ENCODE data around the gene ITPR1. TPM values are rescaled to one million over a fixed set of nuclear protein-coding genes. Genes with fewer than 3 reads are reported as not detected.

The ITPR1 gene
- total RNA-seq, 4 donors from 2014 or later = 14.7 to 45.1 (median 21.0) TPM

DNA sequence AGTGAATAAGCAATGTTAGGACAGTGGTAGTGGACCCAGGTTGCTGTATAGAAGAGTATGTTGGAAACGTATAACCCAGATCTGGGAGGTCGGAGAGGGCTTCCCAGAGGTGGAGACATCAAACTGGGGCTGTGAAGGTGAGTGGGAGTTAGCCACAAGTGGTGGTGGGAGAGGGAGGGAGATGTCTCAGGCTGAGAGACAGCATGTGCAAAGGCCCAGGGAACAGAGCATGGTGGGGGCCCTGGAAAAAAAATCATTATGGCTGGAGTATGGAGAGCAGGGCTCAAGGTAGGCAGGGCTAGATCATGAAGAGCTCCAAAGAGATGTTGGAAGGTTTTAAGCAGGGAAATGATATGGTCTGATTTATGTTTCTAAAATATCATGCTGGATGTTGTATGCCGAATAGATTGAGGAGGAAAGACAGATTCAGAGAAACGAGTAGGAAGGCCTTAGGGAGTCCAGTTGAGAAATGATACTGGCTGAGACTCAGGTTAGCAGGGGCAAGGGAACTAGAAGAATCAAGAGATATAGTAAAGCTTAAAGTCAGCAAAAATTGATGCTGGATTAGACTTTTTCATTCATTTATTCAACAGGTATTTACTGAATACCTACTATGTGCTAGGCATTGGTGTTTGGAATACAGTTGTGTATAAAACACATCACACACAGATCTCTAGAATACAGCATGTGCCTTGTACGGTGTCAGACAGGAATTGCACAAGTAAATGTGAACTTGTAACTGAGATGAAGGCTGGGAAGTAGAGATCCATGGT is 17.0 kb downstream of the ITPR1 start:
- TF ChIP-seq POLR2A (IDR thresholded peaks at IDR 0.05) (no peak), EP300 (IDR thresholded peaks at IDR 0.05) (no peak), POLR2AphosphoS5 (IDR thresholded peaks at IDR 0.05) (no peak)
- TF ChIP-seq, protein P1, sequence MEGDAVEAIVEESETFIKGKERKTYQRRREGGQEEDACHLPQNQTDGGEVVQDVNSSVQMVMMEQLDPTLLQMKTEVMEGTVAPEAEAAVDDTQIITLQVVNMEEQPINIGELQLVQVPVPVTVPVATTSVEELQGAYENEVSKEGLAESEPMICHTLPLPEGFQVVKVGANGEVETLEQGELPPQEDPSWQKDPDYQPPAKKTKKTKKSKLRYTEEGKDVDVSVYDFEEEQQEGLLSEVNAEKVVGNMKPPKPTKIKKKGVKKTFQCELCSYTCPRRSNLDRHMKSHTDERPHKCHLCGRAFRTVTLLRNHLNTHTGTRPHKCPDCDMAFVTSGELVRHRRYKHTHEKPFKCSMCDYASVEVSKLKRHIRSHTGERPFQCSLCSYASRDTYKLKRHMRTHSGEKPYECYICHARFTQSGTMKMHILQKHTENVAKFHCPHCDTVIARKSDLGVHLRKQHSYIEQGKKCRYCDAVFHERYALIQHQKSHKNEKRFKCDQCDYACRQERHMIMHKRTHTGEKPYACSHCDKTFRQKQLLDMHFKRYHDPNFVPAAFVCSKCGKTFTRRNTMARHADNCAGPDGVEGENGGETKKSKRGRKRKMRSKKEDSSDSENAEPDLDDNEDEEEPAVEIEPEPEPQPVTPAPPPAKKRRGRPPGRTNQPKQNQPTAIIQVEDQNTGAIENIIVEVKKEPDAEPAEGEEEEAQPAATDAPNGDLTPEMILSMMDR (IDR thresholded peaks at IDR 0.05) = no peak
- H3K4me3 ChIP-seq = no peak overlapping the region
- H3K9me3 ChIP-seq = no peaks in the 10 kb centered on the region
- 86% methylated on average over 5 of the region's 5 CpGs for WGBS
- no peak for DNase-seq (ENCODE audit: low spot score in 2 of 2)
- H3K27me3 ChIP-seq = no peaks in the 10 kb centered on the region
- no peaks in the 10 kb centered on the region for H3K36me3 ChIP-seq
- H3K4me1 ChIP-seq = peaks cover 6% of the 10 kb centered on the region
- H3K27ac ChIP-seq = no peak overlapping the region

DNA sequence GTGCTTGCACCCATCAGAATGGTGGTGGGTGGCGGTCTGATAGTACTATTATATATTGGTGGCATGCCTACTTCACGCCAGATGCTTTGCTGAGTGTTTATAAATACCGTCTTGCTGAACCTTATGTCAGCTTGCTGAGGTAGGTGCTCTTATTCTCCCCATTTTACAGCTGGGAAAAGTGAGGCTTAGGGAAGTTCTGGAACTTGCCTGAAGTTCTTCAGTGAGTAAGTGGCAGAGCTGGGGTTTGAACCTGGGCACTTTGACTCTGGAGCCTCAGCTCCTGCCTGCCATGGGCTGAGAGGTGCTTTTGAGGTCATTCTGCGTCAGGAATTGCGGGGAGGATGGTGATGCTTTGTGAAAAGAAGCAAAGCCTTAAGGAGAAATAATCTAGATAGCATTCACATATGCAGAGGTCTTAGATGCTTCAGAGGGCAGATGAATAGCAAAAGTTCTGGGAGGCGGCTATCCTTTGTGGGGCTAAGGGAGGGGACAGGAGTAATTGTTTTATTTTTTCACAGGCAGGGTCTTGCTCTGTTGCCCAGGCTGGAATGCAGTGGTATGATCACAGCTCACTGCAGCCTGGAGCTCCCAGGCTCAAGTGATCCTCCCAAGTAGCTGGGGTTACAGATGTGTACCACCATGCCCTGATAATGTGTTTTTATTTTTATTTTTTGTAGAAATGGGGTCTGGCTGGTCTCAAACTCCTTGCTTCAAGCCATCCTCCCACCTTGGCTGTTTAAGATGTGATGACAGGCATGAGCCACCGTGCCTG is 18.5 kb downstream of the ITPR1 start:
- no peak overlapping the region for H3K4me3 ChIP-seq
- peaks cover 12% of the 10 kb centered on the region for H3K4me1 ChIP-seq
- no peaks in the 10 kb centered on the region for H3K27me3 ChIP-seq
- no peaks in the 10 kb centered on the region for H3K36me3 ChIP-seq
- no peak overlapping the region for H3K27ac ChIP-seq
- H3K9me3 ChIP-seq = no peaks in the 10 kb centered on the region
- DNase-seq (ENCODE audit: low spot score in 2 of 2) = no peak
- WGBS = 77% methylated on average over 7 of the region's 7 CpGs
- TF ChIP-seq POLR2A (IDR thresholded peaks at IDR 0.05) (no peak), EP300 (IDR thresholded peaks at IDR 0.05) (no peak), POLR2AphosphoS5 (IDR thresholded peaks at IDR 0.05) (no peak)
- TF ChIP-seq, protein P1 (IDR thresholded peaks at IDR 0.05) = no peak

DNA sequence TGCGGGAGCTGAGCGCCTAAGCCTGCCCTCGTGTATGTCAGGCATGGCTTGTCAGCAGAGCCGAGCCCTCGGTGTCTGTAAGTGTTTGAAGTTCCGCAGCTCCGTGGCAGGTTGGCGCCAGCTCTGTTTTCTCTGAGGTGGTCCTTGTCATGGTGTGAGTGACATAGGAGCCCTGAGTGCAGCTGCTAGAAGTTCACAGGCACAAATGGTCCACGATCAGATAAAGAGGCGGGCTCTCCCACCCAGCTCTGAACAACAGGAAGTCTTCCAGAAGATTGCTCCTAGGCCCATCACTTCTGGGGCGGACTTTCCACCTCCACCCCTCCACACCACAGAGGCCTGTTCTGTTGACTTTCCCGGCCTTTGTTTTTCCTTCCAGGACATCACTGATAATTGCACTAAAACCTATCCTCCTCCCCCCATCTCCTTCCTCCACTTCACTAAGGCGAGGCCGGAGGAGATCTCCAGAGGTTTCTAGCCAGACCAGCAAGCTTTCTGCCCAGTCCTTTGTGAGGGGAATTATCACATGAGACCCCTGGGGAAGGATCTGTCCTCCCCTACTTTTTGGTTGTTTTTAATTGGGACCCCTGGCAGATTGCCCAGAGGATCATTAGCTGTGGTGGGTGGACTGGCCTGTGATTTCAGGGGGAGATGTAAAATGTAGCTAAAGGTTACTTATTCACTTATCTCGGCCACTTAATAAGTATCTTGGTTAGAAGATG is 19.9 kb downstream of the ITPR1 start:
- Histone ChIP-seq H3K27ac (no peak overlapping the region), H3K9me3 (no peaks in the 10 kb centered on the region), H3K4me3 (no peak overlapping the region), H3K4me1 (peaks cover 24% of the 10 kb centered on the region), H3K27me3 (no peaks in the 10 kb centered on the region), H3K36me3 (no peaks in the 10 kb centered on the region)
- 72% methylated on average over 14 of the region's 15 CpGs for WGBS
- DNase-seq (ENCODE audit: low spot score in 2 of 2) = no peak
- TF ChIP-seq POLR2AphosphoS5 (IDR thresholded peaks at IDR 0.05) = no peak

DNA sequence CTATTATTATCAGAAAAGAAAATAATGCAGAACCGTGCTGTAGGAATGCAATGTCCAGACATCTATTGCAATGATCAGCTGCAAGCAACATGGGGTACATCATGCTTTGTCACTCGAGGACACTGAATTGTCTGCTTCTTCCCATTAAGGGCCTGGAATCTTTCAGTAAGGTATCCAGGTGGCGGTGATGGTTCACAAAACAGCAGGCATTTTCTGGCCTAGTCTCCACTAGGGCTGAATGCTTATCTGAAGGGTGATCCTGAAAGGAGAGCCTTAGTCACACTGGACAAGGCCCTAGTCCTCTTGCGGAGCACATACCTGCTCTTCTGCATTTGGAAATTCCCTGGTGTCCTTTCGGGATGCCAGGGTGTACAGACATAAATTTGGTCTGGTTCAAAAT is 21.2 kb downstream of the ITPR1 start:
- no peak overlapping the region for H3K27ac ChIP-seq
- H3K9me3 ChIP-seq = no peaks in the 10 kb centered on the region
- DNase-seq (ENCODE audit: low spot score in 2 of 2) = no peak
- 94% methylated on average over 5 of the region's 5 CpGs for WGBS
- H3K4me3 ChIP-seq = no peak overlapping the region
- H3K36me3 ChIP-seq = no peaks in the 10 kb centered on the region
- H3K27me3 ChIP-seq = no peaks in the 10 kb centered on the region
- TF ChIP-seq POLR2A (IDR thresholded peaks at IDR 0.05) = no peak
- TF ChIP-seq EP300 (IDR thresholded peaks at IDR 0.05) = no peak
- TF ChIP-seq POLR2AphosphoS5 (IDR thresholded peaks at IDR 0.05) = no peak
- TF ChIP-seq, protein P1 (IDR thresholded peaks at IDR 0.05) = no peak
- peaks cover 24% of the 10 kb centered on the region for H3K4me1 ChIP-seq

DNA sequence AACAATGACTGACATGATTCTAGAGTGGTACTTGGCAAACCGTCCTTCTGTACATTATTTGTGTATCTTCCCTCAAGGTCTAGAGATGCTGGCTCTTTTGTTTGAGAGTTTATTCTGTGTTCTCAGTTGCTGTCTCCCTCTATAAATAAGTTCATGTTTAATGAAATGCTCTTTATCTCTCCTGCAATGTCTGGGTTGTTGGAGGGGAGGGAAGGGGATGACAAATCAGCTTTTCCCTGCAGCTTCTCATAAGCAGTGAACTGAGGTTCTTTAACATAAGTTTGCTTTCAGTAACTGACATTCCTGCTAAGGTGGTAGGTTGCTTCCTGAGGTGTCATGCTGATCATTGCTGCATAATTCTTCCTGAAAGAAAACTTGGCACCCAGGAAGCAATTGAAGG is 21.8 kb downstream of the ITPR1 start:
- Histone ChIP-seq H3K4me1 (peaks cover 24% of the 10 kb centered on the region), H3K9me3 (no peaks in the 10 kb centered on the region), H3K27me3 (no peaks in the 10 kb centered on the region), H3K27ac (no peak overlapping the region), H3K4me3 (no peak overlapping the region), H3K36me3 (no peaks in the 10 kb centered on the region)
- TF ChIP-seq POLR2A (IDR thresholded peaks at IDR 0.05) (no peak), POLR2AphosphoS5 (IDR thresholded peaks at IDR 0.05) (no peak), EP300 (IDR thresholded peaks at IDR 0.05) (no peak)
- TF ChIP-seq, protein P1 (IDR thresholded peaks at IDR 0.05) = no peak
- 84% methylated on average over 1 of the region's 1 CpG for WGBS
- DNase-seq (ENCODE audit: low spot score in 2 of 2) = no peak
